Measurements from ENCODE around the gene DEFB118.

DEFB118 gene, protein sequence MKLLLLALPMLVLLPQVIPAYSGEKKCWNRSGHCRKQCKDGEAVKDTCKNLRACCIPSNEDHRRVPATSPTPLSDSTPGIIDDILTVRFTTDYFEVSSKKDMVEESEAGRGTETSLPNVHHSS

GRCh38 chr20:31368301-31368700, at the start of gene DEFB118:
DEFB118 (plus strand) TSS chr20:31368601; CDS start chr20:31368651, 50 bp downstream.
- Histone ChIP-seq H4K20me1 (ENCODE audit: low read depth, low read length) (no peaks in the 10 kb centered on the region), H3K9ac (ENCODE audit: low read length) (no peak within 1 kb of the TSS), H3K36me3 (ENCODE audit: low read length) (no peaks in the 10 kb centered on the region), H3K4me2 (ENCODE audit: low read depth, low read length, poor library complexity, severe bottlenecking) (no peak within 1 kb of the TSS), H3K27me3 (ENCODE audit: low read length) (no peaks in the 10 kb centered on the region), H3F3A (ENCODE audit: insufficient read depth) (no peaks in the 10 kb centered on the region), H3K9me3 (ENCODE audit: insufficient read depth, low read length) (no peaks in the 10 kb centered on the region), H3K4me3 (ENCODE audit: insufficient read depth, low read length, poor library complexity, severe bottlenecking) (no peak within 1 kb of the TSS), H3K27ac (ENCODE audit: low read depth, low read length) (no peak within 1 kb of the TSS), H3K9me2 (replicated peaks; ENCODE audit: insufficient read depth, low read length) (no peaks in the 10 kb centered on the region), H2AFZ (ENCODE audit: low read depth, low read length, severe bottlenecking) (no peak within 1 kb of the TSS), H3K79me2 (ENCODE audit: insufficient read depth, low read length) (no peaks in the 10 kb centered on the region)
- no peak for TF ChIP-seq EZH2phosphoT487 (conservative IDR thresholded peaks at IDR 0.05; ENCODE audit: low read length)
- TF ChIP-seq, protein P1, sequence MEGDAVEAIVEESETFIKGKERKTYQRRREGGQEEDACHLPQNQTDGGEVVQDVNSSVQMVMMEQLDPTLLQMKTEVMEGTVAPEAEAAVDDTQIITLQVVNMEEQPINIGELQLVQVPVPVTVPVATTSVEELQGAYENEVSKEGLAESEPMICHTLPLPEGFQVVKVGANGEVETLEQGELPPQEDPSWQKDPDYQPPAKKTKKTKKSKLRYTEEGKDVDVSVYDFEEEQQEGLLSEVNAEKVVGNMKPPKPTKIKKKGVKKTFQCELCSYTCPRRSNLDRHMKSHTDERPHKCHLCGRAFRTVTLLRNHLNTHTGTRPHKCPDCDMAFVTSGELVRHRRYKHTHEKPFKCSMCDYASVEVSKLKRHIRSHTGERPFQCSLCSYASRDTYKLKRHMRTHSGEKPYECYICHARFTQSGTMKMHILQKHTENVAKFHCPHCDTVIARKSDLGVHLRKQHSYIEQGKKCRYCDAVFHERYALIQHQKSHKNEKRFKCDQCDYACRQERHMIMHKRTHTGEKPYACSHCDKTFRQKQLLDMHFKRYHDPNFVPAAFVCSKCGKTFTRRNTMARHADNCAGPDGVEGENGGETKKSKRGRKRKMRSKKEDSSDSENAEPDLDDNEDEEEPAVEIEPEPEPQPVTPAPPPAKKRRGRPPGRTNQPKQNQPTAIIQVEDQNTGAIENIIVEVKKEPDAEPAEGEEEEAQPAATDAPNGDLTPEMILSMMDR (IDR thresholded peaks at IDR 0.05; ENCODE audit: insufficient read depth, low read length, poor library complexity, severe bottlenecking), result no peak

DNA sequence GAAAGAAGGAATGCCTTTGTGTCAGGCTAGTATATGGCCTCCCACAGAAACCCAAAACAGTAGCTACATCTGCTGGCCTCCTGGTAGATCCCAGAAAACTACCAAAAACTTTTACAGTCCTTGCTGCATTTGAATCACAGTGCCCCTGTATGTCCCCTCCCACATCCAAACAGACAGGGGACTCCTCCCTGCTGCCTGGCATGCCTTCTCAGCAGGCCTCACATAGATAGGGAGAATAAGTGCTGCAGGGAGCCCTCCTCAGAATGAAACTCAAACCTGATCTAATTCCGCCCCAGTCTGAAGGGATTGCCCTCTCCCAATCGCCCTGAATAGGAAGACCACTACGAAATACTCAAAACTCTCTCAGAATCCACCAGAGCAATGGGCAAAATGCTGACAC, 45.9 kb upstream of the DEFB118 start:
- no peaks in the 10 kb centered on the region for H4K20me1 ChIP-seq (ENCODE audit: low read depth, low read length)
- peaks cover 6% of the 10 kb centered on the region; the same call in 1 of the 2 replicates for H3K9me3 ChIP-seq (ENCODE audit: insufficient read depth, low read length)
- no peaks in the 10 kb centered on the region for H3K36me3 ChIP-seq (ENCODE audit: low read length)
- H3F3A ChIP-seq (ENCODE audit: insufficient read depth), result no peaks in the 10 kb centered on the region
- no peaks in the 10 kb centered on the region for H3K79me2 ChIP-seq (ENCODE audit: insufficient read depth, low read length)
- no peaks in the 10 kb centered on the region for H3K27me3 ChIP-seq (ENCODE audit: low read length)
- TF ChIP-seq EZH2phosphoT487 (conservative IDR thresholded peaks at IDR 0.05; ENCODE audit: low read length), result no peak
- TF ChIP-seq, protein P1 (IDR thresholded peaks at IDR 0.05; ENCODE audit: insufficient read depth, low read length, poor library complexity, severe bottlenecking), result no peak
- no peak overlapping the region for H3K9ac ChIP-seq (ENCODE audit: low read length)
- no peak overlapping the region for H3K27ac ChIP-seq (ENCODE audit: low read depth, low read length)
- no peak overlapping the region for H2AFZ ChIP-seq (ENCODE audit: low read depth, low read length, severe bottlenecking)
- no peak overlapping the region for H3K4me2 ChIP-seq (ENCODE audit: low read depth, low read length, poor library complexity, severe bottlenecking)
- H3K4me3 ChIP-seq (ENCODE audit: insufficient read depth, low read length, poor library complexity, severe bottlenecking), result no peak overlapping the region
- no peaks in the 10 kb centered on the region for H3K9me2 ChIP-seq (replicated peaks; ENCODE audit: insufficient read depth, low read length)

DNA sequence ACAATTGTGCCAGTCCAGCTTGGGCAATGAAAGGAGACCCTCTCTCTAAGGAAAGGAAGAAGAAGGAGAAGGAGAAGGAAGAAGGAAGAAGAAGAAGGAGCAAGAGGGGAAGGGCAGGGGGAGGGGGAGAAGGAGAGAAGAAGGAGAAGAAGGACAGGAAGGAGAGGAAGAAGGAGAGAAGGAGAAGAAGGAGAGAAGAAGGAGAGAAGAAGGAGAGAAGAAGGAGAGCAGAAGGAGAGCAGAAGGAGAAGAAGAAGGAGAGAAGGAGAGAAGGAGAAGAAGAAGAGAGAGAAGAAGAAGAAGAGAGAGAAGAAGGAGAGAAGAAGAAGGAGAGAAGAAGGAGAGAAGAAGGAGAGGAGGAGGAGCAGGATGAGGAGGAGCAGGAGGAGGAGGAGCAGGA, 37.5 kb upstream of the DEFB118 start:
- Histone ChIP-seq H3K4me2 (ENCODE audit: low read depth, low read length, poor library complexity, severe bottlenecking) (no peak overlapping the region), H3K27me3 (ENCODE audit: low read length) (no peaks in the 10 kb centered on the region), H3K79me2 (ENCODE audit: insufficient read depth, low read length) (no peaks in the 10 kb centered on the region), H3K9me2 (replicated peaks; ENCODE audit: insufficient read depth, low read length) (no peaks in the 10 kb centered on the region), H2AFZ (ENCODE audit: low read depth, low read length, severe bottlenecking) (no peak overlapping the region), H3K27ac (ENCODE audit: low read depth, low read length) (no peak overlapping the region), H3F3A (ENCODE audit: insufficient read depth) (no peaks in the 10 kb centered on the region), H3K4me3 (ENCODE audit: insufficient read depth, low read length, poor library complexity, severe bottlenecking) (no peak overlapping the region), H3K9me3 (ENCODE audit: insufficient read depth, low read length) (no peaks in the 10 kb centered on the region), H4K20me1 (ENCODE audit: low read depth, low read length) (no peaks in the 10 kb centered on the region), H3K9ac (ENCODE audit: low read length) (no peak overlapping the region), H3K36me3 (ENCODE audit: low read length) (no peaks in the 10 kb centered on the region)
- TF ChIP-seq EZH2phosphoT487 (conservative IDR thresholded peaks at IDR 0.05; ENCODE audit: low read length), result no peak
- TF ChIP-seq, protein P1 (IDR thresholded peaks at IDR 0.05; ENCODE audit: insufficient read depth, low read length, poor library complexity, severe bottlenecking), result no peak

Measured in SU-DHL-6 (cell line).